ENCODE results near the gene SLC2A11.
"Not testable (repeated sequence)": the region's sequence is repeated elsewhere in the genome, so short reads cannot be mapped to it uniquely, and the experiment has no call there.

Gene SLC2A11

DNA sequence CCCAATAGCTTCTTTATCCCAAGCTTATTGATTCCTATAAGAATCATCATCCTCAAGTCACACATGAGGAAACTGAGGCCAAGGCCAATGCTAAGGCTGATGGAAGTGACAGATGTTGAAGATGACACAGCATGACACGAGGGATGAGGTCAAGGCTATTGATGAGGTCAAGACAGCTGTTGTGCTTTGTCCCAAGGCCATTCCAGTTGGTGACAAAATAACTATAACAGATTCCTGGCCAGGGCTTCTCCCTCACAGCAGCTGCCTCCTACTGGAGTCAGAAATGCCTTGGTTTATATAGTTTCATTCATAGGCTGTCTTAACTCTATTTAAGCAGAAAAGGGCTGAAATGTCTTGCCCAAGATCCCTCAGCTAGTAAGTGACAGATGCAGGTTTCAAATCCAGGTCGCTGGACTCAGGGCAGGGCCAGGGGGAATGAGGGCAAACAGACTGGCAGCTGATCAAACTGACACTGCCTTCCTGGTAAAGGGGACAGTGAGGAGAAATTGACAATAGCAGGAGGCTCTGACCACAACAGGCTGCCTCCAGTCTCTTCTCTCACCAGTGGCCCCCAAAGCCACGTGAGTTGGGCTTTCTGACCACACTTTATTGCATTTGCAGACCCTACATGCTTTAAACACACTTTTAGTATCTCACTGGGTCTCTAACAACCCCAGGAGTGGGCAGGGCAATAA is 53.0 kb downstream of the SLC2A11 start:
- H3K36me3 ChIP-seq (ENCODE audit: insufficient read depth, insufficient read length, low read length): no peaks in the 10 kb centered on the region
- no peaks in the 10 kb centered on the region for H3K4me1 ChIP-seq (ENCODE audit: insufficient read depth, insufficient read length)
- DNase-seq (ENCODE audit: low read depth, low spot score): no peak
- TF ChIP-seq SUZ12 (IDR thresholded peaks at IDR 0.05; ENCODE audit: extremely low read depth, insufficient read depth, insufficient read length): no peak
- no peak for TF ChIP-seq ZNF274 (IDR thresholded peaks at IDR 0.05; ENCODE audit: low read depth, low read length)
- TF ChIP-seq YY1 (IDR thresholded peaks at IDR 0.05; ENCODE audit: insufficient read depth, insufficient read length): no peak
- no peak overlapping the region for H3K9ac ChIP-seq (ENCODE audit: insufficient read length, low read depth)
- peaks cover 20% of the 10 kb centered on the region for H3K9me3 ChIP-seq (ENCODE audit: insufficient read depth, low read length)
- no peaks in the 10 kb centered on the region for H3K27me3 ChIP-seq (ENCODE audit: insufficient read depth, insufficient read length)
- no peak overlapping the region for H3K4me3 ChIP-seq (ENCODE audit: insufficient read length, low read depth)

DNA sequence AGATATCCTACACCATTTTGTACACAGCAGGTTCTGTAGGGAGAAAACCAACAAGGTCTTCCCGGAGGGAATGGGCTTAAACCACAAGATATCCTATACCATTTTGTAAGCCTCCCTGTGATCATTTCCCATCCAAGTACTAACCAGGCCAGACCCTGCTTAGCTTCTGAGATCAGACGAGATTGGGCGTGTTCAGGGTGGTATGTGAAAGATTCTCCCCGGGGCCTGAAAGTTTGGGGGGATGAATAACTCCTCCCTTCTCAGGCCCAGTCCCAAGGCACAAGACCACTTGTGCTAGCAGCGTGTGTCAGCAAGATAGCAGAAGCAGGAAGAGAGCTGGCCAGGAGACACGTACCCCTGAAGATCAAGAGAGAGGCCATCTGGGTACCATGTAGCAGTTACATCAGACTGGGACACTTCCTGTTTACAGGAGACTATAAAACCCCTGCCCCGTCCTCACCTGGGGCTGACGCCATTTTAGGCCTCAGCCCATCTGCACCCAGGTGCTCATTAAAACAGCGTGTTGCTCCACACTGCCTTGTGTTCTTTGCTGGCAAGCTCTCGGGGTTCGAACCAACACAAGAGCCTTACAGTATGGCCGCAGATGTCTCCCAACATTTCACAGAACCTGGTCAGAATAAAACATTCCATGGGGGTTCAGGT is 53.8 kb downstream of the SLC2A11 start:
- Histone ChIP-seq H3K36me3 (ENCODE audit: insufficient read depth, insufficient read length, low read length) (no peaks in the 10 kb centered on the region), H3K9ac (ENCODE audit: insufficient read length, low read depth) (no peak overlapping the region), H3K9me3 (ENCODE audit: insufficient read depth, low read length) (peaks cover 20% of the 10 kb centered on the region), H3K4me1 (ENCODE audit: insufficient read depth, insufficient read length) (no peaks in the 10 kb centered on the region), H3K27me3 (ENCODE audit: insufficient read depth, insufficient read length) (no peaks in the 10 kb centered on the region), H3K4me3 (ENCODE audit: insufficient read length, low read depth) (no peak overlapping the region)
- no peak for TF ChIP-seq YY1 (IDR thresholded peaks at IDR 0.05; ENCODE audit: insufficient read depth, insufficient read length)
- no peak for TF ChIP-seq SUZ12 (IDR thresholded peaks at IDR 0.05; ENCODE audit: extremely low read depth, insufficient read depth, insufficient read length)
- no peak for TF ChIP-seq ZNF274 (IDR thresholded peaks at IDR 0.05; ENCODE audit: low read depth, low read length)
- no peak for DNase-seq (ENCODE audit: low read depth, low spot score)

DNA sequence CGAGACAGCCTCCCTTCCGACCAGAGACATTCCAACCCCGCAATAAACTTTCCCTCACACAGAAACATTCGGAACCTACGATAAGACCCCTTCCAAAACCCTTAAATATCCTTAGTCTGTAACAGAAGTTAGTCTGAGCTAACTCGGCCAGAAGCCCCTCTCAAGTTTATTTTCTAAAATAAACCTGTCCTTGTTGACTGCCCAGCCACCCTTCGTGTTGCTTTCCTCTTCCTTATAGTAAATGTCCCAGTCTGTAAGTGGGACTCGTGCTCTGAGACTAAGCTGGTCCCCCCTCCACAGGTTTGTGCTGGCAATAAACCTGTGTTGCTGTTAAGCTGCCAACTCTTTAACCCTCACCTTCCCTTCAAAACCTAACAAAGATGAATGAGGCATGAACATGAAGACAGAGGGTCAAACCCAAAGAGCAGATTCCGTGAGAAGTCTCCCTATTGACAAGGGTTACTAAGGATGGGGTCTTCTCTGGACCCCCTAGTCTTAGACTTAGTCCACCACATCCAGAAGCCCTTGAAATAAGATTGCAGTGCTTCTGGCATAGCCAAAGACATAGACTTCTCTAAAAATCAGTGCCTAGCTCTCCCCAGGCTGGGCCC is 54.7 kb downstream of the SLC2A11 start:
- no peak overlapping the region for H3K4me3 ChIP-seq (ENCODE audit: insufficient read length, low read depth)
- no peak overlapping the region for H3K9ac ChIP-seq (ENCODE audit: insufficient read length, low read depth)
- H3K4me1 ChIP-seq (ENCODE audit: insufficient read depth, insufficient read length): no peaks in the 10 kb centered on the region
- H3K36me3 ChIP-seq (ENCODE audit: insufficient read depth, insufficient read length, low read length): no peaks in the 10 kb centered on the region
- peaks cover 20% of the 10 kb centered on the region for H3K9me3 ChIP-seq (ENCODE audit: insufficient read depth, low read length)
- H3K27me3 ChIP-seq (ENCODE audit: insufficient read depth, insufficient read length): no peaks in the 10 kb centered on the region
- no peak for TF ChIP-seq ZNF274 (IDR thresholded peaks at IDR 0.05; ENCODE audit: low read depth, low read length)
- TF ChIP-seq SUZ12 (IDR thresholded peaks at IDR 0.05; ENCODE audit: extremely low read depth, insufficient read depth, insufficient read length): no peak
- no peak for TF ChIP-seq YY1 (IDR thresholded peaks at IDR 0.05; ENCODE audit: insufficient read depth, insufficient read length)
- DNase-seq (ENCODE audit: low read depth, low spot score): no peak

DNA sequence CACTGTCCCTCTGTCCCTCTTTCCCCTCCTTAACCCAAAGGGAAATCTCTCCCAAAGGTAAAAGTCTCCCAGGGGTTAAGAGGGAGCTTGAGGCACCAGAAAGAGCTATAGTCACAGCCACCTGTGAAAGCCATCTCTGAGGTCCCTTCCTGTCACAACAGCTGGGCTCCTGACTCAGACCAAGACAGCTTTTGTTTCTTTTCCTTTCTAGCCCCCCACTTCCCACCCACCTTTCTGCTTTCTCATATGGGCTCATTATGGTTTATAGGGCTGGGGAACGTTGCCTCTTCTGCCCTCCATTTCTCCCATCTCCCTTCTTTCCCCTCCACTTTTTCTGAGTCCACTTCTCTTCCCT is 55.6 kb downstream of the SLC2A11 start:
- Histone ChIP-seq H3K9me3 (ENCODE audit: insufficient read depth, low read length) (peaks cover 20% of the 10 kb centered on the region), H3K27me3 (ENCODE audit: insufficient read depth, insufficient read length) (no peaks in the 10 kb centered on the region), H3K4me3 (ENCODE audit: insufficient read length, low read depth) (peak overlapping the region; percentile 42), H3K36me3 (ENCODE audit: insufficient read depth, insufficient read length, low read length) (no peaks in the 10 kb centered on the region), H3K9ac (ENCODE audit: insufficient read length, low read depth) (peak overlapping the region; percentile 67), H3K4me1 (ENCODE audit: insufficient read depth, insufficient read length) (no peaks in the 10 kb centered on the region)
- no peak for DNase-seq (ENCODE audit: low read depth, low spot score)
- TF ChIP-seq SUZ12 (IDR thresholded peaks at IDR 0.05; ENCODE audit: extremely low read depth, insufficient read depth, insufficient read length): no peak
- no peak for TF ChIP-seq YY1 (IDR thresholded peaks at IDR 0.05; ENCODE audit: insufficient read depth, insufficient read length)
- no peak for TF ChIP-seq ZNF274 (IDR thresholded peaks at IDR 0.05; ENCODE audit: low read depth, low read length)

DNA sequence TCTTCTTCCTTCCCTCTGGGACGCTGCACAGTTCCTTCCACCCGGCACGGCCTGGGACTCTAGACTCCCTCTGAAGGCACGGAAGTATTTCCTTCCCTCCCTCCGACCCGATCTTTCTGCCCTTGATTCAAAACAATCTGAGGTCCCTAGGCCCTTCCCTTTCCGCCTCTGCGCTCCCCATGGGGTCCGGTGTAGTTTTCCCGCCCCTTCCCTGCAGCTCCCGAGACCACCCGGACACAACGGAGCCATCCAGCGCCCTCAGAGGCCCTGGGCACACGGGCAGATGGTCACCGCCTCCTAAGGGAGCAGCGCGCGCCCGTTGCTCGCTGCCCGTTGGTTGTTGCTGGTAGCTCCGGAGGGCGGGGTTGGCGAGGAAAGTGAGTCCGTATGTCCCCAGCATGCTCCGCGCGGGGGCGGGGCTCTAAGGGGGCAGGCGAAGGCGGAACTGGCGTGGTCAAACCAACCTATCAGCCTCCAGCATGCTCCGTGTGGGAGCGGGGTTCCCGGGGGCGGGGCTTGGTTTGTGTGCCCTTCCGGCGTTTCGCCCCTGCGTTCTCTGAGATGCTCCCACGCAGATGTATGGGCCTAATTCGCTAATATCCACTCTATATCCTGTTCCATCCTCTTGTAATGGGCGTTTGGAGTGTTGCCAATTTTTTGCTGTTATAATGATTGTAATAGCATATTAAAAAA is 56.1 kb downstream of the SLC2A11 start:
- no peaks in the 10 kb centered on the region for H3K36me3 ChIP-seq (ENCODE audit: insufficient read depth, insufficient read length, low read length)
- peak; percentile 81 for DNase-seq (ENCODE audit: low read depth, low spot score)
- H3K4me3 ChIP-seq (ENCODE audit: insufficient read length, low read depth): peak overlapping the region; percentile 42
- no peak for TF ChIP-seq YY1 (IDR thresholded peaks at IDR 0.05; ENCODE audit: insufficient read depth, insufficient read length)
- no peak for TF ChIP-seq SUZ12 (IDR thresholded peaks at IDR 0.05; ENCODE audit: extremely low read depth, insufficient read depth, insufficient read length)
- no peak for TF ChIP-seq ZNF274 (IDR thresholded peaks at IDR 0.05; ENCODE audit: low read depth, low read length)
- H3K4me1 ChIP-seq (ENCODE audit: insufficient read depth, insufficient read length): no peaks in the 10 kb centered on the region
- no peaks in the 10 kb centered on the region for H3K27me3 ChIP-seq (ENCODE audit: insufficient read depth, insufficient read length)
- peaks cover 20% of the 10 kb centered on the region for H3K9me3 ChIP-seq (ENCODE audit: insufficient read depth, low read length)
- H3K9ac ChIP-seq (ENCODE audit: insufficient read length, low read depth): peak overlapping the region; percentile 67

DNA sequence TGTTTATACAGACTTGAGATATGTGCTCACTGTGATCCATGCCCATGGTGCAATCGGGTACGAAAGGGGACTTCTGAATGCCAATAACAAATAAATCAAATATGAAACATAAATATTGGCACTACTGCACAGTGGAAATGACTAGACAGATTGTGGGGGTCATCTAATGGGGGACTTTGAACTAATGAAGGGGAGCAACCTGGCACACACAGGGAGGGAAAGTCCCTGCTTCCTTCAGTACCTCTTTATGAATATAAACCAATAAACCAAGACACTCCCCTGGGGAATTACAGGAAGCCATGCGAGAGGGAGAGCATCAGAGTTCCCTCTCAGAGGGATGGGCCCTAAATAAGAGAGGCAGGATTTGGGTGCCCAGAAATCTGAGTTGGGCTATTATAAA is 57.6 kb downstream of the SLC2A11 start:
- no peaks in the 10 kb centered on the region for H3K4me1 ChIP-seq (ENCODE audit: insufficient read depth, insufficient read length)

GRCh38 chr22:23920267-23920611 is 62.6 kb downstream of the SLC2A11 start:
- H3K9ac ChIP-seq (ENCODE audit: insufficient read length, low read depth); H3K27me3 ChIP-seq (ENCODE audit: insufficient read depth, insufficient read length); H3K4me3 ChIP-seq (ENCODE audit: insufficient read length, low read depth); H3K36me3 ChIP-seq (ENCODE audit: insufficient read depth, insufficient read length, low read length); H3K9me3 ChIP-seq (ENCODE audit: insufficient read depth, low read length); DNase-seq (ENCODE audit: low read depth, low spot score); H3K4me1 ChIP-seq (ENCODE audit: insufficient read depth, insufficient read length): not testable (repeated sequence)

More for the DNA sequence above, 57.6 kb downstream of the SLC2A11 start:
- H3K36me3 ChIP-seq (ENCODE audit: insufficient read depth, insufficient read length, low read length): no peaks in the 10 kb centered on the region
- DNase-seq (ENCODE audit: low read depth, low spot score): no peak
- H3K9ac ChIP-seq (ENCODE audit: insufficient read length, low read depth): no peak overlapping the region
- no peak for TF ChIP-seq YY1 (IDR thresholded peaks at IDR 0.05; ENCODE audit: insufficient read depth, insufficient read length)
- TF ChIP-seq SUZ12 (IDR thresholded peaks at IDR 0.05; ENCODE audit: extremely low read depth, insufficient read depth, insufficient read length): no peak
- TF ChIP-seq ZNF274 (IDR thresholded peaks at IDR 0.05; ENCODE audit: low read depth, low read length): no peak
- H3K4me3 ChIP-seq (ENCODE audit: insufficient read length, low read depth): no peak overlapping the region
- no peaks in the 10 kb centered on the region for H3K27me3 ChIP-seq (ENCODE audit: insufficient read depth, insufficient read length)
- peaks cover 20% of the 10 kb centered on the region for H3K9me3 ChIP-seq (ENCODE audit: insufficient read depth, low read length)

DNA sequence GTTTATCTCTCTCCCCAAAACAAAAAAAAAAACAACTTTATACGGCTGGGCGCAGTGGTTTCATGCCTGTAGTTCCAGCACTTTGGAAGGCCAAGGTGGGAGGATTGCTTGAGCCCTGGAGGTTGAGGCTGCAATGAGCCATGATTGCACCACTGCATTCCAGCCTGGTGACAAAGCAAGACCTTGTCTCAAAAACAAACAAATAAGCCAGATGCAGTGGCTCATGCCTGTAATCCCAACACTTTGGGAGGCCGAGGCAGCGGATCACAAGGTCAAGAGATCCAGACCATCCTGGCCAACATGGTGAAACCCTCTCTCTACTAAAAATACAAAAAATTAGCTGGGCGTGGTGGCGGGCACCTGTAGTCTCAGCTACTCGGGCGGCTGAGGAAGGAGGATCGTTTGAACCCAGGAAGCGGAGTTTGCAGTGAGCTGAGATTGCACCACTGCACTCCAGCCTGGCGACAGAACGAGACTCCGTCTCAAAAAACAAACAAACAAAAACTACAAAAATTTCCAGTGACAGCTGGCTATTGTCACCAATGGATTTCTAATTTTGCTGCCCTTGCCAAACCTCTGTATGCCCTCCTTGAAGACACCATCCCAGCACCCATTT is 64.0 kb downstream of the SLC2A11 start:
- not testable (repeated sequence) for H3K36me3 ChIP-seq (ENCODE audit: insufficient read depth, insufficient read length, low read length); H3K4me1 ChIP-seq (ENCODE audit: insufficient read depth, insufficient read length); H3K27me3 ChIP-seq (ENCODE audit: insufficient read depth, insufficient read length); DNase-seq (ENCODE audit: low read depth, low spot score); H3K9ac ChIP-seq (ENCODE audit: insufficient read length, low read depth); H3K4me3 ChIP-seq (ENCODE audit: insufficient read length, low read depth)
- peaks cover 20% of the 10 kb centered on the region; the same call in 1 of the 2 replicates for H3K9me3 ChIP-seq (ENCODE audit: insufficient read depth, low read length)
